22Rv1 (cell line): ENCODE results near the gene UGT2A1.

ENCODE experiments used
- ZFX ChIP-seq: fragments of 450-650 bp; IDR thresholded peaks from 2 replicates; pipeline ENCODE4 v1.6.1; 2017; ENCODE audit warnings: antibody characterized with exemption, borderline replicate concordance
- TF ChIP-seq, protein P1 (sequence below): fragments of 450-650 bp; IDR thresholded peaks from 2 replicates; pipeline ENCODE4 v1.5.1; 2017; ENCODE audit warnings: mild to moderate bottlenecking

DNA sequence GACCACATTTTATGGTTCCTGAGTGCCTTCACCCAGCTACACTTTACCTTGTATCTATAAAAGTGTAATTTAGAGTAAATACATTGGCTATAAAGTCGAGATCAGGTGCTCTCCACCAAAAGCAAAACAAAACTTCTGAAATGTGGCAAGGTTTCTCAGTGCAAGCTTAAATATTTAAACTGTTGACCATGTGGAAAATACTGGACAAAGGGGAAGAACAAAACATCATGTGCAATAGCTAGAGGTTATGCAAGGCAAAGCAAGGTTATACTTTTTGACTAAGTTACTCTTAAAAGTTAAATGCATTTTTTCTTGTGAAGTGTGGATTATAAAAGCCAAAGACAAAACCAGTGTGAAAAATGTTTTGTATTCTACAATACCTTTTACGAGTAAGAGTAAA is 69.5 kb downstream of the UGT2A1 start:
- TF ChIP-seq, protein P1, sequence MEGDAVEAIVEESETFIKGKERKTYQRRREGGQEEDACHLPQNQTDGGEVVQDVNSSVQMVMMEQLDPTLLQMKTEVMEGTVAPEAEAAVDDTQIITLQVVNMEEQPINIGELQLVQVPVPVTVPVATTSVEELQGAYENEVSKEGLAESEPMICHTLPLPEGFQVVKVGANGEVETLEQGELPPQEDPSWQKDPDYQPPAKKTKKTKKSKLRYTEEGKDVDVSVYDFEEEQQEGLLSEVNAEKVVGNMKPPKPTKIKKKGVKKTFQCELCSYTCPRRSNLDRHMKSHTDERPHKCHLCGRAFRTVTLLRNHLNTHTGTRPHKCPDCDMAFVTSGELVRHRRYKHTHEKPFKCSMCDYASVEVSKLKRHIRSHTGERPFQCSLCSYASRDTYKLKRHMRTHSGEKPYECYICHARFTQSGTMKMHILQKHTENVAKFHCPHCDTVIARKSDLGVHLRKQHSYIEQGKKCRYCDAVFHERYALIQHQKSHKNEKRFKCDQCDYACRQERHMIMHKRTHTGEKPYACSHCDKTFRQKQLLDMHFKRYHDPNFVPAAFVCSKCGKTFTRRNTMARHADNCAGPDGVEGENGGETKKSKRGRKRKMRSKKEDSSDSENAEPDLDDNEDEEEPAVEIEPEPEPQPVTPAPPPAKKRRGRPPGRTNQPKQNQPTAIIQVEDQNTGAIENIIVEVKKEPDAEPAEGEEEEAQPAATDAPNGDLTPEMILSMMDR, result no peak
- TF ChIP-seq ZFX, result no peak
